Epithelial cell of proximal tubule (primary cell): ENCODE measurements around the gene UST. TPM values are rescaled to one million over a fixed set of nuclear protein-coding genes. Genes with fewer than 3 reads are reported as not detected.

Source experiments
- DNase-seq: peaks from one replicate; pipeline ENCODE4 v3.0.0-alpha.2; 2011; ENCODE audit warnings: low read depth
- H3K4me3 ChIP-seq: 2 replicates; pipeline ENCODE4 v1.5.1; 2011; ENCODE audit warnings: low read depth, mild to moderate bottlenecking, low read length
- total RNA-seq: library from RNA; depleted of rRNA; stranded (reverse); fragments of >200 nt; gene quantifications from 2 replicates; pipeline ENCODE4 v1.2.3, GENCODE V29; 2015
- TF ChIP-seq, protein P1 (sequence below): conservative IDR thresholded peaks from 2 replicates; pipeline ENCODE4 v1.5.1; 2012; ENCODE audit warnings: low read depth, mild to moderate bottlenecking, low read length

Gene UST
- total RNA-seq, 1 donor from 2014 or later, result 1.1 TPM

DNA sequence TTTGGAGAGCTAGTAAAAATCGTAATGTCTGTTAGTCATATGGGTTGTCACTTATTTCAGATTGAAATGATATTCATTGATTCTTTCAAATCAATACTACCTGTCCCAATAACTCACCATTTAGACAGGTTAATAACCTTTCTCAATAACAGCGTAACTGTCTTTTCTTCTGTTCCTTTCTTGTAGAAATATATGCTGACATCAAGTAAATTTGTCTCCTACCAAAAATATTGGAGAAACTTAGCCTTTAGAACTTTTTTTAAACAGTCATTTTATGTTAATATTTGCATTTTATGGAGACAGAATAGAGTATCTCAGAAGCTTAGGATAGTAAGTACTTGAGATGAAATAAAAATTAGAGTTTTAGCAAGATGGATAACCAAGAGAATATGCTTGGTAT, 278.2 kb downstream of the UST start:
- DNase-seq, result no peak
- TF ChIP-seq, protein P1, sequence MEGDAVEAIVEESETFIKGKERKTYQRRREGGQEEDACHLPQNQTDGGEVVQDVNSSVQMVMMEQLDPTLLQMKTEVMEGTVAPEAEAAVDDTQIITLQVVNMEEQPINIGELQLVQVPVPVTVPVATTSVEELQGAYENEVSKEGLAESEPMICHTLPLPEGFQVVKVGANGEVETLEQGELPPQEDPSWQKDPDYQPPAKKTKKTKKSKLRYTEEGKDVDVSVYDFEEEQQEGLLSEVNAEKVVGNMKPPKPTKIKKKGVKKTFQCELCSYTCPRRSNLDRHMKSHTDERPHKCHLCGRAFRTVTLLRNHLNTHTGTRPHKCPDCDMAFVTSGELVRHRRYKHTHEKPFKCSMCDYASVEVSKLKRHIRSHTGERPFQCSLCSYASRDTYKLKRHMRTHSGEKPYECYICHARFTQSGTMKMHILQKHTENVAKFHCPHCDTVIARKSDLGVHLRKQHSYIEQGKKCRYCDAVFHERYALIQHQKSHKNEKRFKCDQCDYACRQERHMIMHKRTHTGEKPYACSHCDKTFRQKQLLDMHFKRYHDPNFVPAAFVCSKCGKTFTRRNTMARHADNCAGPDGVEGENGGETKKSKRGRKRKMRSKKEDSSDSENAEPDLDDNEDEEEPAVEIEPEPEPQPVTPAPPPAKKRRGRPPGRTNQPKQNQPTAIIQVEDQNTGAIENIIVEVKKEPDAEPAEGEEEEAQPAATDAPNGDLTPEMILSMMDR, result no peak
- H3K4me3 ChIP-seq, result no peak overlapping the region

DNA sequence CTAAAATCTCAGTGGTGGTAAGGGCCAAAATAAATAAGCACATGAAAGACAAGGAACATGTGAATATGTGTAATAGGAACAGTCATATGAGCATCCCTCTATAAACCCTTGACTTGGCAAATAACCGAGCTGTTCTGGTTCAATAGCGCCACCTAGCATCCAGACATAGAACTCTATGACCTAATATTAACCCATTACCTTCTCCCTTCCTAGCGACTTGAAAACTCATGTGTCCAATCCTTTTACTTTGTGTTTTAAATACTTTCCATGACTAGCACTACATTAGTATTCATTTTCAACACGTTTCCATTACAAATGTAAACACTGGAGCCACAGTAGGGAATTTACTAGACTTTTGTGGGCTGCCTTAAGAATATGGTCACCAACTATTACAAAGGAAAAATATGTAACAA, 279.7 kb downstream of the UST start:
- no peak for DNase-seq
- TF ChIP-seq, protein P1, result peak; percentile 70
- H3K4me3 ChIP-seq, result no peak overlapping the region

- TF ChIP-seq, protein P1, result no peak
- no peak overlapping the region for H3K4me3 ChIP-seq
- DNase-seq, result no peak
Measured at GRCh38 chr6:149027484-149027883, 280.7 kb downstream of the UST start.

- no peak overlapping the region for H3K4me3 ChIP-seq
- TF ChIP-seq, protein P1, result peak; percentile 63
- peak; percentile 72 for DNase-seq
Measured at GRCh38 chr6:149028767-149029405, 282.1 kb downstream of the UST start.

DNA sequence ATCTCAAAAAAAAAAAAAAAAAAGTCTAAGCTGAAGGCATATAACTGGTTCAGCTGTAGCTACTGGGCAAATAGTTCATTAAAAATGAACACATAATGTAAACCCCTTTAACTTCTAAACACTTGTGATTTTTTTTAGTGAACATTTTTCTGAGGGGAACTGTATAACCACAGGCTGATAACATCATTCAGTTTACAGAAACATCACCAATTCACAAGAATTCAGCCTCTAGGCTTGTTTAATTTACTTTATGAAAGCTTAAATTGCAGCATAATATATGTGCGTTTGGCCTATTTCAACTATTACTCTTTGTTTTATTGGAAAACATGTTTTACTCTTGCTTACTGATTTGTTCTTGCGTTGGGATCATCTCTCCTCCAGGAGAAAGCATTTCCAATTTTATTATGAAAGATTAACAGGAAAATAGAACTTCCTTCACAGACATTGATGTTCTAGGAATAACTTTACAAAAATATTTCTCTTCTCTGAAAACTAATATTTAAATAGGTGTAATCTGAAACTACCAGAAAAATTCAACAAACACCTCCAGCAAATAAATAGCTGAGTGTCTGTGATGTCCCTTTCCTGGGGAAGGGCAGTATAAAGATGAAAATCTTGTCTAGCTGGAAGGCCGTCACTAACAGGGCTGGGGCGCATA, 284.5 kb downstream of the UST start:
- H3K4me3 ChIP-seq, result no peak overlapping the region
- TF ChIP-seq, protein P1, result no peak
- no peak for DNase-seq

GRCh38 chr6:149031859-149032598, 285.2 kb downstream of the UST start:
- TF ChIP-seq, protein P1, result no peak
- H3K4me3 ChIP-seq, result no peak overlapping the region
- no peak for DNase-seq
